Iris pigment epithelial cell (primary cell): ENCODE data around the gene DCAF8.

Experiments used
- DNase-seq: peaks from one replicate; pipeline ENCODE4 v3.0.0-alpha.2; 2011; ENCODE audit warnings: low read depth

The DCAF8 gene

GRCh38 chr1:160225345-160225744 is 37.0 kb downstream of the DCAF8 start:
- no peak for DNase-seq

GRCh38 chr1:160224606-160225005 is 37.7 kb downstream of the DCAF8 start:
- no peak for DNase-seq

DNA sequence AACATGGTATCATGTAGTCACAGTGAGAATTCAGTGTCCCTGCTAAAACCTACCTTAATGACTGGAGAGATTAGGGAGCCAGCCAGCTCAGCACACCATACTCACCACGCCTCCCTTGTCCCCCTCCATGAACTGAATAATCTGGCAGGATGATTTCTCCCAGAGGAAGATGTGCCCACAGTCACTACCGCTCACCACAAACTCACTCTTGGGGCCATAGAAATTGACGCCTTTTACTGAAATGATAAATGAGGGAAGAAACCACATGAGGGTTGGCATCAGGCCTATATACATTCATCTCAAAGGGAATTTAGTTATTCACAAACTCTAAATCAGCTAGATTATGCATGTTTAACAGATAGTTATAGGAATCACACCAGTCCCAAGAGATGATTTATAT is 39.8 kb downstream of the DCAF8 start:
- DNase-seq: no peak

GRCh38 chr1:160221089-160221488 is 41.3 kb downstream of the DCAF8 start:
- no peak for DNase-seq

DNA sequence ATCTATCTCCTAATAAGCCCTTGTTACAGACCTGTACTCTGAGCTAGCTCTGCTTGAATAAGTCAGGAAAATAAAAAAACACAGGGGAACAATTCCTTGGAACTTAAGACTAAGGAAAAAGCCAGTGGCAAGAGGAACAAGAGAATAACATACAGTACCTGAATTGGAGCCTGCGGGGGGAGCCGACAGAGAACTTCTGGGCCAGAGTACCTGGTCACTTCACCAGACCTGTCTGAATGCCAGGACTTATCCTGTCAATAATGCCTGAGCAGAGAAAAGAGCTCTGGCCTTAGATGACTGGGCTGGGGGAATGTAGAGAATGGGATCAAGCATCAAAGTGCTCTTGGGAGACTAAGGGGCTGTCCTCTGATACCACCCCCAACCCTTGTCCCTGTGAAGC is 42.0 kb downstream of the DCAF8 start:
- no peak for DNase-seq

GRCh38 chr1:160219062-160219929 is 43.1 kb downstream of the DCAF8 start:
- peak; percentile 70 for DNase-seq

- no peak for DNase-seq
Measured at GRCh38 chr1:160217481-160218051, 44.8 kb downstream of the DCAF8 start.

DNA sequence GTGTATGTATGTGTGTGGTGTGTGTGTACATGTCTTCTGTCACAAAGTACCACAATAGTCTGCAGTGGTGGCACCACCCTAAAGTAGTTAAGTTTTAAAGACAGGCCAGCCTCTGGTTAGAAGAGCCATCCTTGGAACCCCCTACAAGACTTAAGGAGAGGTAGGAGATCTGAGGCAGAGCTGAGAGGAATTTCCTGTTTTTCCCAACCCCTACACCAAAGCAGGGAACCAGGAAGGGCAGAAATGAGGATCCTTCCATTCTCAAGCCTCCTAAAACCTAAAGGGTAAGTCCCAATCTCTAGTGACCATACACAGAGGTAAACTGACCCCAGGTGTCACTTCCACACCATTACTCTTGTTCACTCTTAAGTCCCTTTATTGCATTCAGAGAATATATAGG is 46.0 kb downstream of the DCAF8 start:
- no peak for DNase-seq

DNA sequence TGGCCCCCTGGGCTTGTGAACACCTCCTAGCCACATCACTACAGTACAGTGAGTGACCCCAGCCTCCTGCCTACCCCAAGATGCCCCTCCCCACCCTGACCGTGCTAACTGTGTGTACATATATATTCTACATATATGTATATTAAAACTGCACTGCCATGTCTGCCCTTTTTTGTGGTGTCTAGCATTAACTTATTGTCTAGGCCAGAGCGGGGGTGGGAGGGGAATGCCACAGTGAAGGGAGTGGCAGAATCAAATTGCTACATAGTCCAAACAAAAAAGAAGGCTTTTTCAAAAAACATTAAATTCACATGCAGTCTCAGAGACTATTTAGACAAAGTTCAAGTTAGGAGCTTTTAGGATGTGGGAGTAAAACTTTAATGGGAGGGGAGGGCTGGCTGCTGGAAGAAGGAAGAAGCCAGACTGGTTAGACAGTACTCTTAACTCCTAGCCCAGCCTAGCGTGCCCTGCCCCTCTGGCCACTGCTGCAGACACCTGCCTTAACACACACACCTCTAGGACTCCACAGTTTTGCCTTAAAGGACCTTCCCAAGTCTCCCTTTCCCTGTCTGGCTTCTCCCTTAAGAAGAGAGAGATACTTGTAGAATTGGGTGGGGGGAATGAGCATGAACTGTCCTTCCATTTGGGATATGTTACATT is 47.7 kb downstream of the DCAF8 start:
- no peak for DNase-seq

DNA sequence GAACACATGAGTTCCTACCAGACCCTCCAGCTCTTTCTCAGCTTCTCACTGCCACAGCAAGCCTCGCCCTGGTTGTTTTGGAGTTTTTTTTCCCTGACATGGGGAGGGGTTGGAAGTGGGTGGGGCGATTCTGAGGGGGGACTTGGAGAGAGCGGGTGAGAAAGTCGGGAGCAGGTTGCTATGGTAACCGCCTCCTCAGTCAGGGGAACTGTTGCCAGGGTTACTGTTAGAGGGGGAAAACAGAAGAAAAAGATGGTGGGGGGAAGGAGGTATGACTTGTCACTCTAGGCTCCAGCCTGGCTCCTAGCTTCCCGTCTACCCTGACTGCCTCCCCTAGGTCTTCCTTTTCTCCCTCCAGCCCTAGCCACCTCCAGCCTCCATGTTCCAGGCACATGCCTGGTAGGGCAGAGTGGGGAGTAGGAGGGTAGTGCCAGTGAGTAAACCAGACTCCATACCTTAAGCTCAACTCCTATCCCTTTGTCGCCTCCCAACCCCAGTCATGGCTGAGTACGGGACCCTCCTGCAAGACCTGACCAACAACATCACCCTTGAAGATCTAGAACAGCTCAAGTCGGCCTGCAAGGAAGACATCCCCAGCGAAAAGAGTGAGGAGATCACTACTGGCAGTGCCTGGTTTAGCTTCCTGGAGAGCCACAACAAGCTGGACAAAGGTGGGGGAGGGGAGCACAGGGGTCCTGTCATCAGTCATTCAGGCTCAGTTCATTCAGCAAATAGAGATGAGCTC is 51.1 kb downstream of the DCAF8 start:
- DNase-seq: no peak

DNA sequence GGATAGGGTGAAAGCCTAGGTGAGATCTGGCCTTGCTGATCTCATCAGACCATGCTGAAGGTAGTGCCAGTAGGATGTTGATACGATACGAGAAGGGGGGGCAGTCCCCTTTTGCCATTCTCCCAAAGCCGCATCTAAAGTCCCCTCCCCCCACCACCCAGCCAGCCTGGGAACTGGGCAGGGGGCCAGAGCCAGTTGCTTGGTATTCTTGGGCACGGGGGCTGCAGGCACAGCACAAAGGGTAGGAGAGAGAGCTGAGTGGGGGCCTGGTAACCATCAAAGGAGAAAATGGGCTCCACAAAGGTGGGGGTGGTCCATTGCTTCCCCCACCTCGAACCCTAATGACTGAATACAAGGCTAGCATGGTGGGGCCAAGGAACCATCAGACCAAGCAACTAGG is 51.8 kb downstream of the DCAF8 start:
- no peak for DNase-seq

GRCh38 chr1:160209321-160210046 is 52.9 kb downstream of the DCAF8 start:
- DNase-seq: peak; percentile 48

GRCh38 chr1:160208557-160209320 is 53.6 kb downstream of the DCAF8 start:
- DNase-seq: no peak

GRCh38 chr1:160207771-160208556 is 54.4 kb downstream of the DCAF8 start:
- no peak for DNase-seq

DNA sequence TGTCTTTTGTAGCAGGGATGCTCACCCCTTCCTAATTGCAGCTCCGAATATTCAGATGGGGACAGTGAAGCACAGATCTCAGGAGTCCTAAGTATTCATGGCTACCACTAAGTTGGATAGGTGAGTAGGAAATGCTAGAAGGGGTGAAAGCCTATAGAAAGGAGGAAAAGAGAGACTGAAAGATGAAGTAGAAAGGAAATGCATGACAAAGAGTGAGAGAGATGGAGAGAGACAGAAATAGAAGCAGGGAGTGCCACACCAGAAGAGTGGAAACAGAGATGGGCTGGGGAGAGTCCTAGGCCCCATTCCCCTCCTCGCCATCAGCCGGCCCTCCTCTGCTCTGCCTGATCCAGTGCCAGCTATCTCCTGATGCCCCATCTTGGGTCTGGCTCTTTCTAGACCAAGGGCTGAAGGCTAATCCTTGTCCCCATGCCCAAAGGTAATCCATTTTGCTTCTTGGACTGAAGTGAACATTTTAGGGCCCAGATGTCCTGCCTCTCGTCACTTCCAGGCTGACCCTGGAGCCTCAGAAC is 55.2 kb downstream of the DCAF8 start:
- no peak for DNase-seq

DNA sequence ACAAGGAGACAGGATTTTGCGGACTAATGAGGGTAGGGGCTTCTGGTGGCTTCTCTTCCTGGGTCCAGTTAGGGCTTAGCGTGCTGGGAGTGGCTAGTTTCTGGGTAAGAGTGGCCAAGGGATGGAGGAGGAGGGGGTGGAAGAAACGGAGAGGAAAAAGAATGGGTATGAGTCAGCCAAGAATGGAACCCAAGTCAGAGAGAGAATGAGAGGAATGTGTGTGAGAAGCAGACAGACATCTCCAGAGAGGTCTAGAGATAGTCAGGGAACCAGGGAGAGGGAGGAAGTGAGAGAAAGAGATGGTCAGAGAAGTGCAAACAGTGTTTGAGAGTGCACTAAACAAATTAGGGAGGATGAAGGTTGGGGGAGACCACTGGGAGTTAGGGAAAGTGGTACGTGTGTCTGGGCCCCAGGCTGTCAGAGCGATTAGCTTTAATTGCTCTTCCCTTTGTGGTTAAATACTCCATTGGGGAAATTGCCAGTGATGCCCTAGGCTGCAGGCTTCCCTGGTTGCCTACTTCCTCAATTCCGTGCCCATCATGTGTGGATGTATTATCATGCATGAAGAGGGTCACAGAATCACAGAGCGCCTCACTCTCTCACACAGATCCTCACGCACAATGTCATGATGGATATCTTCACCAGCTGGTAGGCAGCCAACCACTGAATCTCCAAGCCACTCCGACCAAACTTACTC is 55.8 kb downstream of the DCAF8 start:
- DNase-seq: peak; percentile 93

DNA sequence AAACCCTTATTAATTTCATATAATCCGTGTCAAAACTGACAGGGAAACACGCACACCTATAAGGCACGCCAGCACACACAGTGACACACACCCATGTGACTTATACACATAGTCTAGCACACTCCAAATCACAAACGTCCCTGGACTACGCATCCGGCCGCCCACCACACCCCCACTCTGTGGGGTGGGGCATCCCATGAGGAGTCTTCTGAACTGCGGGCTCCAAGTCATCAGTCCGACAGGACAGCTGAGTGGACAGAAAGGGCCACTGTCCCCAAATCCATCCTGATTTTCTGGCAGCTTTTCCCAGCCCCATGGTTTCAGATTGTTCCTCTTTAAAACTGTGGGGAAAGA is 56.3 kb downstream of the DCAF8 start:
- DNase-seq: peak; percentile 46

- peak; percentile 61 for DNase-seq
Measured at GRCh38 chr1:160205242-160206035, 56.9 kb downstream of the DCAF8 start, which contains the start of gene PEA15. TSS of gene PEA15 (plus strand) at chr1:160205384. CDS start at chr1:160211545, 6,161 bp downstream.
